Left ventricle myocardium inferior (tissue), 1 donor: ENCODE data around the gene CYP2A6. TPM values are rescaled to one million over a fixed set of nuclear protein-coding genes. Genes with fewer than 3 reads are reported as not detected.
"Not testable (repeated sequence)": the region's sequence is repeated elsewhere in the genome, so short reads cannot be mapped to it uniquely, and the experiment has no call there.

Experiments used
- DNase-seq: peaks from one replicate; pipeline ENCODE4 v3.0.0-alpha.2; 2020
- H3K27ac ChIP-seq: fragments of 200-600 bp; replicated peaks from 2 replicates; pipeline ENCODE4 v1.8.0; 2021
- H3K27me3 ChIP-seq: fragments of 200-600 bp; 2 replicates; pipeline ENCODE4 v1.8.0; 2021; ENCODE audit warnings: low read depth
- H3K36me3 ChIP-seq: fragments of 200-600 bp; 2 replicates; pipeline ENCODE4 v1.8.0; 2021
- H3K4me1 ChIP-seq: fragments of 200-600 bp; 2 replicates; pipeline ENCODE4 v1.8.0; 2021
- H3K4me3 ChIP-seq: fragments of 200-600 bp; 2 replicates; pipeline ENCODE4 v1.8.0; 2021; ENCODE audit warnings: mild to moderate bottlenecking, moderate library complexity
- H3K9me3 ChIP-seq: fragments of 200-600 bp; replicated peaks from 2 replicates; pipeline ENCODE4 v1.8.0; 2021
- CTCF ChIP-seq: fragments of 200-600 bp; IDR thresholded peaks from 2 replicates; pipeline ENCODE4 v1.8.0; 2021; ENCODE audit warnings: antibody characterized with exemption, mild to moderate bottlenecking, borderline replicate concordance
- intact Hi-C: fragments of 100-400 bp; cut with micrococcal nuclease; formaldehyde crosslinking; loops from one replicate; pipeline ENCODE4 v1.11.0; 2022
- total RNA-seq: library from RNA; stranded (reverse); fragmentation: NEBNext Ultra II Directional; extraction: Animal tissue kit (Norgen Biotek cat#: 25700); gene quantifications from one replicate; pipeline ENCODE4 v1.2.1, GENCODE V29; 2021
- donor health status: DM: no; HTN: yes; CAD: no; lungs with severe emphysema.

Gene CYP2A6
- total RNA-seq, 1 donor from 2014 or later: not detected

GRCh38 chr19:40819479-40820234 is 30.6 kb downstream of the CYP2A6 start:
- not testable (repeated sequence) for H3K36me3 ChIP-seq, H3K9me3 ChIP-seq, H3K4me3 ChIP-seq, DNase-seq, H3K27me3 ChIP-seq
- Histone ChIP-seq H3K4me1 (peaks cover 39% of the 10 kb centered on the region), H3K27ac (peak overlapping the region; percentile 75)
- intact Hi-C loops: loop anchor here (10.0 kb wide), 1 partner anchor 155 kb away; no protein-coding TSS in a partner anchor
- peak; percentile 85 for TF ChIP-seq CTCF

- not testable (repeated sequence) for H3K9me3 ChIP-seq
These were observed 31.5 kb downstream of the CYP2A6 start for GRCh38 chr19:40818480-40819399.

GRCh38 chr19:40815223-40815622 is 35.0 kb downstream of the CYP2A6 start:
- intact Hi-C loops: loop anchor here (10.0 kb wide), 1 partner anchor 150 kb away; no protein-coding TSS in a partner anchor

More at GRCh38 chr19:40818480-40819399, 31.5 kb downstream of the CYP2A6 start:
- peak overlapping the region; percentile 61 for H3K4me3 ChIP-seq
- peak overlapping the region; percentile 75 for H3K27ac ChIP-seq
- H3K27me3 ChIP-seq, H3K36me3 ChIP-seq: not testable (repeated sequence)
- intact Hi-C loops: loop anchor here (10.0 kb wide), 1 partner anchor 154 kb away; no protein-coding TSS in a partner anchor
- peak; percentile 82 for DNase-seq
- peaks cover 40% of the 10 kb centered on the region for H3K4me1 ChIP-seq
- peak; percentile 49 for TF ChIP-seq CTCF

GRCh38 chr19:40813182-40813581 is 37.1 kb downstream of the CYP2A6 start:
- no peaks in the 10 kb centered on the region for H3K27me3 ChIP-seq
- H3K36me3 ChIP-seq: peaks cover 16% of the 10 kb centered on the region
- no peaks in the 10 kb centered on the region for H3K9me3 ChIP-seq
- H3K4me3 ChIP-seq: no peak overlapping the region
- peaks cover 54% of the 10 kb centered on the region for H3K4me1 ChIP-seq
- DNase-seq: no peak
- intact Hi-C loops: loop anchor here (10.0 kb wide), 1 partner anchor 148 kb away; no protein-coding TSS in a partner anchor
- no peak overlapping the region for H3K27ac ChIP-seq
- no peak for TF ChIP-seq CTCF

More at GRCh38 chr19:40815223-40815622, 35.0 kb downstream of the CYP2A6 start:
- H3K27me3 ChIP-seq: no peaks in the 10 kb centered on the region
- H3K4me3 ChIP-seq: no peak overlapping the region
- no peak overlapping the region for H3K27ac ChIP-seq
- H3K36me3 ChIP-seq: no peaks in the 10 kb centered on the region
- no peak for DNase-seq
- peaks cover 52% of the 10 kb centered on the region for H3K4me1 ChIP-seq
- no peak for TF ChIP-seq CTCF
- no peaks in the 10 kb centered on the region for H3K9me3 ChIP-seq

GRCh38 chr19:40812571-40812970 is 37.7 kb downstream of the CYP2A6 start:
- H3K9me3 ChIP-seq, H3K27me3 ChIP-seq, DNase-seq, H3K27ac ChIP-seq, H3K4me3 ChIP-seq: not testable (repeated sequence)
- intact Hi-C loops: loop anchor here (10.0 kb wide), 1 partner anchor 148 kb away; no protein-coding TSS in a partner anchor
- peaks cover 22% of the 10 kb centered on the region for H3K36me3 ChIP-seq
- H3K4me1 ChIP-seq: peaks cover 56% of the 10 kb centered on the region
